ENCODE measurements around the gene CELSR2.

Gene CELSR2

DNA sequence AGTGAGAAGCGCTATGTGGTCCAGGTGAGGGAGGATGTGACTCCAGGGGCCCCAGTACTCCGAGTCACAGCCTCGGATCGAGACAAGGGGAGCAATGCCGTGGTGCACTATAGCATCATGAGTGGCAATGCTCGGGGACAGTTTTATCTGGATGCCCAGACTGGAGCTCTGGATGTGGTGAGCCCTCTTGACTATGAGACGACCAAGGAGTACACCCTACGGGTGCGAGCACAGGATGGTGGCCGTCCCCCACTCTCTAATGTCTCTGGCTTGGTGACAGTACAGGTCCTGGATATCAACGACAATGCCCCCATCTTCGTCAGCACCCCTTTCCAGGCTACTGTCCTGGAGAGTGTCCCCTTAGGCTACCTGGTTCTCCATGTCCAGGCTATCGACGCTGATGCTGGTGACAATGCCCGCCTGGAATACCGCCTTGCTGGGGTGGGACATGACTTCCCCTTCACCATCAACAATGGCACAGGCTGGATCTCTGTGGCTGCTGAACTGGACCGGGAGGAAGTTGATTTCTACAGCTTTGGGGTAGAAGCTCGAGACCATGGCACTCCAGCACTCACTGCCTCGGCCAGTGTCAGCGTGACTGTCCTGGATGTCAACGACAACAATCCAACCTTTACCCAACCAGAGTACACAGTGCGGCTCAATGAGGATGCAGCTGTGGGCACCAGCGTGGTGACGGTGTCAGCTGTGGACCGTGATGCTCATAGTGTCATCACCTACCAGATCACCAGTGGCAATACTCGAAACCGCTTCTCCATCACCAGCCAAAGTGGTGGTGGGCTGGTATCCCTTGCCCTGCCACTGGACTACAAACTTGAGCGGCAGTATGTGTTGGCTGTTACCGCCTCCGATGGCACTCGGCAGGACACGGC lies 2.2 kb downstream of the CELSR2 start:
- DNase-seq (ENCODE audit: low spot score) = no peak

DNA sequence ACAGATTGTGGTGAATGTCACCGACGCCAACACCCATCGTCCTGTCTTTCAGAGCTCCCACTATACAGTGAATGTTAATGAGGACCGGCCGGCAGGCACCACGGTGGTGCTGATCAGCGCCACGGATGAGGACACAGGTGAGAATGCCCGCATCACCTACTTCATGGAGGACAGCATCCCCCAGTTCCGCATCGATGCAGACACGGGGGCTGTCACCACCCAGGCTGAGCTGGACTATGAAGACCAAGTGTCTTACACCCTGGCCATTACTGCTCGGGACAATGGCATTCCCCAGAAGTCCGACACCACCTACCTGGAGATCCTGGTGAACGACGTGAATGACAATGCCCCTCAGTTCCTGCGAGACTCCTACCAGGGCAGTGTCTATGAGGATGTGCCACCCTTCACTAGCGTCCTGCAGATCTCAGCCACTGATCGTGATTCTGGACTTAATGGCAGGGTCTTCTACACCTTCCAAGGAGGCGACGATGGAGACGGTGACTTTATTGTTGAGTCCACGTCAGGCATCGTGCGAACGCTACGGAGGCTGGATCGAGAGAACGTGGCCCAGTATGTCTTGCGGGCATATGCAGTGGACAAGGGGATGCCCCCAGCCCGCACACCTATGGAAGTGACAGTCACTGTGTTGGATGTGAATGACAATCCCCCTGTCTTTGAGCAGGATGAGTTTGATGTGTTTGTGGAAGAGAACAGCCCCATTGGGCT lies 3.0 kb downstream of the CELSR2 start:
- no peak for DNase-seq (ENCODE audit: low spot score)

DNA sequence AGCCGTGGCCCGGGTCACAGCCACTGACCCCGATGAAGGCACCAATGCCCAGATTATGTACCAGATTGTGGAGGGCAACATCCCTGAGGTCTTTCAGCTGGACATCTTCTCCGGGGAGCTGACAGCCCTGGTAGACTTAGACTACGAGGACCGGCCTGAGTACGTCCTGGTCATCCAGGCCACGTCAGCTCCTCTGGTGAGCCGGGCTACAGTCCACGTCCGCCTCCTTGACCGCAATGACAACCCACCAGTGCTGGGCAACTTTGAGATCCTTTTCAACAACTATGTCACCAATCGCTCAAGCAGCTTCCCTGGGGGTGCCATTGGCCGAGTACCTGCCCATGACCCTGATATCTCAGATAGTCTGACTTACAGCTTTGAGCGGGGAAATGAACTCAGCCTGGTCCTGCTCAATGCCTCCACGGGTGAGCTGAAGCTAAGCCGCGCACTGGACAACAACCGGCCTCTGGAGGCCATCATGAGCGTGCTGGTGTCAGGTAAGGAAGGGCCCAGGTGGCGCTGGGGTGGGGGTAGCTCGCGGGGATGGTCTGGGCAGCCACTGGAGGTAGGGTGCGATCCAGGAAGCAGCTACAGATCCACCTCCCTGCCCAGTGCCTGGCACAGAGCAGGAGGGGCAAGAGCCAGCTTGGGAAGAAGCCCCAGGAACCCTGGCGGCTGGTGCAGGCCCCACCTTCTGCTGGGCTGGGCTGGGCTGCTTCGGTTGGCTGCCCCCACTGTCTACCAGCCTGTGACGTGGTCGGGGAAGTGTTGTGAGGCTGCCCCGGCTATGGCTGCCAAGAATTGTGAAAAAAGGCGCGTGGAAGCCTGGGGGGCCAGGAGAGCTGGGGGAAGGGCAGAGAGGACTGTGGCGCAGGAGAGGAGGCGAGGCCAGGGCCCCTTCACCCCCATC lies 3.8 kb downstream of the CELSR2 start:
- DNase-seq (ENCODE audit: low spot score) = no peak

DNA sequence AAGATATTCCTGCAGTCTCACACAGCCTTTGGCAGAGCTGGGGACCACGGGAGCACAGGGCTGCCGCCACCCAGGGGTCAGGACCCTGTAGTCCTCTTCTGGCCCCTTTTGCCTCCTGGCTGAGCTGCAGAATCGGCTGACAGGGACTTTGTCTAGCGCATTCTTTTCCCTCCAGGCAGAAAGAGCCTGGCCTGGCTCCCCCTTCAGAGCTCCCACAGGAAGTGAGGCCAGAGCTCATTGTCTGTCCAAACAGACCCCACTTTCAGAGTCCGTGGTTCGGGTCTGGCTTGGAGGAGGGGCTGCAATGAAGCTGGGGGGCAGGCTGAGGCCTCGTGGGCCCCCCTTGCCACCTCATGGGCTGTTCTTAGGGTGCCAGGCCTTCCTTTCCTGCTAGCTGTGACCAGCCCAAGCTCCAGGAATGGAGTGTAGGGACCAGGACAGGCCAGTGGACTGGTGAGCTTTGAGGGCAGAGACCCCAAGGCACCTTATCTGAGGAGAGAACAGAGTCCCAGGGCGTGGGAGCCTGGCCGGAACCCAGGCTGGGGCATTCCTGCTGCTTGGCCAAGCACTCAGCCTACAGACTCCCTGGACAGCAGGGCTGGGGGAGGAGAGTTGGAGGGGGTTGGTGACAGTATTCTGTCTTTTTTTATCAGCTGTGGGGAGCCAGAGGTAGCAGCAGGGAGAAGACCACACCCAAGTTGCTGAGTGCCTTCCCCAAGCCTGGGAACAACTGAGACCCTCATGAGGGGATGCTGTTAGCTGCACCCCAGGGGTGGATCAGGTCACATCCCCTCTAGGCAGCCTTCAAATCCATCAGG lies 4.7 kb downstream of the CELSR2 start:
- no peak for DNase-seq (ENCODE audit: low spot score)

DNA sequence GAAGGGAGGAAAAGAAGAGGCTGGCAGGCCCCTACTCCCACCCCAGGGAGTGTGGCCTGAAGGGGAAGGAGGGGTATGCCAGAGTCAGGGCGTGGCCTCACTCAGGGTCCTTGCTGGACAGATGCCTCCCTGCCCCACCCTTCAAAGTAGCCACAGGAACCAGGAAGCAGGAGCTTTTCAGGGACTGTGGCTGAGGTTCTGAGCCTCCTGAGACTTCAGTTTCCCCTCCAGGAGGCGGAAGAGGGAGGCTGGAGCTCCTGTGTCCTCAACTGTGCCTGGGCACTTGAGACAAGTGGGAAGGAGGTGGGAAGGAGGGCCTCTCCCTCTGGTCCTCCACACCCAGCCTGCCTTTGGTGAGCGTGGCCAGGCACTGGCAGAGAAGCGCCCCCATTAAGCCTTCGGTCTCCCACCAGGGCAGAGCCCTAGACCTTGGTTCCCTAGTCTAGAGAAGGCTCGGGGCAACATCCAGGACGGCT lies 5.3 kb downstream of the CELSR2 start:
- no peak for DNase-seq (ENCODE audit: low spot score)

DNA sequence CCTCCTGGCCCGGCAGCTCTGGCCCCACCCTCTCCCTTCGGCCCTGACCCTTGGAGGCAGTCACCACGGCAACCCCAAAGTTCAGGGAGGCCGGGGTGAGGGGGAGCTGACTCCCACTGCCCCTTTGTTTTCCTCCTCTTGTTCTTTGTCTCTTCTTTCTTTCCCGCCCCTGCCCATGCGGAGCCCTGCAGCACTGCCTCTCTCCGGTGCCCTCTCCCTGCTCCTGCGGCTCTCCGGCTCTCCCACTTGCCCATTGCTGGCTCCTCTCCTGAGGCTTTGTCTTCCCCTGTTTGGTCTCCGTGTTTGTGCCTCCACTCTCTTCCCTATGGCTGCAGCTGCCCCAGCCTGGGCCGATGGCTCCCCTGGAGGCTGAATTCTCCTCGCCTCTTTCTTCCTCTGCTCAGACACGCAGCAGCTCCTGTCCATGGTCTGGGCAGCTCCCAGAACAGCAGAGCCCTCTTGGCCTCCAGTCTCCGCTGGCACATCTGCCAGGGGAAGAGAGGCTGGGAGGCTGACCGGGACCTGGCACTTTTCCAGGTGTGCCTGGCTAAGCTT lies 5.8 kb downstream of the CELSR2 start:
- DNase-seq (ENCODE audit: low spot score) = no peak

DNA sequence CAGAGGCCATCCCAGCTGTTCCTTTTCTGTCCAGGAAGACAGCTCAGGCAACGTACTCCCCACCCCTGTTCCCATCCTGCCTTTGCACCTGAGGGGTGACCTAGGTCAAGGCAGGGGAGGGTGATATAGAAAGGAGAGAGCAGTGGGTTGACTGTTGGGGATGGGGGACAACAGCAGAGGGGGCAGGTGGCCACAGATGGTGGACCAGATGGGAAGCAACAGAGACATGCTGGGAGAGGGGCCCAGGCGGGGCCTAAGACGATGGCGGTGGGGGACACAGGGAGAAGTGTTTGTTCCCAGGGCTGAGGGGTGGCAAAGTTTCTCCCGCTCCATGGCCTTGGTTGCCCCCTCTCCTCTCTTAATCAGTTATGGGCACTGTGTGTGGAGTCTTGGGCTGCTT lies 6.3 kb downstream of the CELSR2 start:
- DNase-seq (ENCODE audit: low spot score) = no peak

DNA sequence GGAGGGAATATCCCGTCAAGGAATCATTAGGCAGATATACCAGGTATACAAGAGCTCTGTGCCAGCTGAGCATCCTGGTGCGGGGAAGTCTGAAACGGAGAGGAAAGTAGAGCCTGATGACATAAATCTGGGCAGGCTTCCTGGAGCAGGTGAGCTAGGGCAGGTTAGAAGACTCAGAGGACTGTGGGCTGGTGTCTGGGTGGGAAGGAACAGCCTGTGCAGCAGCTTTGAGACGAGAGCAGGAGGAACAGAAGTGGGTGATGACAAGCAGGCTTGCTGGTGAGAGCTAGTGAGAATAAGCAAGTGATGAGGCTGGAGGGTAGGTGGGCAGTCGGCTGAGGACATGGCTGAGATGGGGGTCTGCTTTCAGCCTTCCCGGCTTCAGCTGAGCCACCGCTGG lies 6.7 kb downstream of the CELSR2 start:
- DNase-seq (ENCODE audit: low spot score) = no peak

DNA sequence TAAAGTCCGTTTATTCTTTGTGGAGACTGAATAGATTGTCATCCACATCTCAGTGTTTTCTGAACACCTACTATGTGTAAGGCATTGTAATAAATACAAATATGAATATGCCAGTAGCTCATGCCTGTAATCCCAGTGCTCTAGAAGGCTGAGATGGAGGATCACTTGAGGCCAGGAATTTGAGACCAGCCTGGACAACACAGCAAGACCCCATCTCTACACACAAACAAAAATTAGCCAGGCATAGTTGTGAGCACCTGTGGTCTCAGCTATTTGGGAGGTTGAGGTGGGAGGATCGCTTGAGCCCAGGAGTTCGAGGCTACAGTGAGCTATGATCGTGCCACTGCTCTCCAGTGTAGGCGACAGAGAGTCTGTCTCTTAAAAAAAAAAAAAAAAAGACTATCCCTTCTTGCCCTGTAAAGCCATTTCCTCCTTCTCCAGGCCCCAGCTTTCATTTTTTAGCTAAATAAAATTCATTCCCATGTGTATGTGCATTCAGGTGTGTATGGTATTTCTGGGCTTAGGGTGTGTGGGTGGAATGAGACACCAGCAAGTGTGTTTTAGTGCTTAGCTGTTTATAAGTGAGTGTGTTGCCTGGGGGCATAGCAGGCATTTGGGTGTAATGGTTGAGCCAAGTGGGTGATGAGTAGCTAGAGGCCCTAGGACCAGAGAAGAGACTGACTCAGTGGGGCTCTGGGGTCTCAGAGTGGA lies 7.8 kb downstream of the CELSR2 start:
- no peak for DNase-seq (ENCODE audit: low spot score)

DNA sequence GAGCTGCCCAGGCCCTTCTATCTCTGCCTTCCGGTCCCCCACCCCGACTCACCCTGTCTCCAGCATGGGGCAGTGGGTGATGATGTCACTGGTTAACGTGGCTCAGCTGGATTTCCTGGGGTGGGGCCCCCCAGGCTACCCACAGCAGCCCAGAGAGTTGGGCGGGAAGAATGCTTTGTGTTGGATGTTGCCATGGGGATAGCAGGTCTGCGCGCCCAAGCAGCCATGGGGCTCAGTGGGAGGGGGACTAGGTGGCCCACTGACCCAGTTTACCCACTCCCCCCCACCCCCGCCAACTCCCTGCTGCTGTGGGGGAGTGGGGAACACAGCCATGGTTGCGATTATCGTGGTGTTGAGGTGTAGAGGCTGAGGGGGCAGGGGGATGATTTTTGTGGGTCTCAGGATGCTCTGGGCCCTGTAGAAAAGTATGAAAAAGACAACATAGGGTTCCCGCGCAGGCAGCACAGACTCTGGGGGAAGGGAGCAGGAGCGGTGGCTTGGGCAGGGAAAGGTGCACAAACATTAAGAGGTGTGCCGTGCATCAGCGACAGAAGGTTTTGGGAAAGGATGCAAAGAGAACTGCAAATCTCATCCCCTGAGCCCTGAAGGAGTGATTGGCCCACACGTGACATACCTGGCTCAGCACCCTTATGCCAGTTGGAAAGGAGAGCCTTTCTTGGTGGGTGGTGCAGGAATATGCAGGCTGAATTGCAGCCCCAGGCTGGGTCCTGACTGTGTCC lies 8.5 kb downstream of the CELSR2 start:
- no peak for DNase-seq (ENCODE audit: low spot score)

DNA sequence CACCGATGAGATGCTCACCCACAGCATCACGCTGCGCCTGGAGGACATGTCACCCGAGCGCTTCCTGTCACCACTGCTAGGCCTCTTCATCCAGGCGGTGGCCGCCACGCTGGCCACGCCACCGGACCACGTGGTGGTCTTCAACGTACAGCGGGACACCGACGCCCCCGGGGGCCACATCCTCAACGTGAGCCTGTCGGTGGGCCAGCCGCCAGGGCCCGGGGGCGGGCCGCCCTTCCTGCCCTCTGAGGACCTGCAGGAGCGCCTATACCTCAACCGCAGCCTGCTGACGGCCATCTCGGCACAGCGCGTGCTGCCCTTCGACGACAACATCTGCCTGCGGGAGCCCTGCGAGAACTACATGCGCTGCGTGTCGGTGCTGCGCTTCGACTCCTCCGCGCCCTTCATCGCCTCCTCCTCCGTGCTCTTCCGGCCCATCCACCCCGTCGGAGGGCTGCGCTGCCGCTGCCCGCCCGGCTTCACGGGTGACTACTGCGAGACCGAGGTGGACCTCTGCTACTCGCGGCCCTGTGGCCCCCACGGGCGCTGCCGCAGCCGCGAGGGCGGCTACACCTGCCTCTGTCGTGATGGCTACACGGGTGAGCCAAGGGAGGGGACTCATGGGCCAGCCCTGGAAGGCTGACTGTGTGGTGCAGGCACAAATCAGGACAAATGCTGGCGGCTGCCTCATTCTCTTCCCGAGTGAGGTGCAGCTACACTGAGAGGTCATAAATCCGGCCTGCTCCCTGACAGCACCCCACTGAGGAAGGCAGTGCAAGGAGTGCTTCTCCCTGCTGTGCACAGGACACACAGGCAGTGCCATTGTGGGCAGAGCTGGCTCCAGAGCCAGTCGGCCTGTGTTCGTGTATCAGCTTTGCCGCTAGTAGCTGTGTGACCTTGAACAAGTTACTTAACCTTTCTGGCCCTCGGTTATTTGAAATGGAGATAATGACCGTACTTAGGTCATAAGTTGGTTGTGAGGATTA lies 9.4 kb downstream of the CELSR2 start:
- DNase-seq (ENCODE audit: low spot score) = no peak

DNA sequence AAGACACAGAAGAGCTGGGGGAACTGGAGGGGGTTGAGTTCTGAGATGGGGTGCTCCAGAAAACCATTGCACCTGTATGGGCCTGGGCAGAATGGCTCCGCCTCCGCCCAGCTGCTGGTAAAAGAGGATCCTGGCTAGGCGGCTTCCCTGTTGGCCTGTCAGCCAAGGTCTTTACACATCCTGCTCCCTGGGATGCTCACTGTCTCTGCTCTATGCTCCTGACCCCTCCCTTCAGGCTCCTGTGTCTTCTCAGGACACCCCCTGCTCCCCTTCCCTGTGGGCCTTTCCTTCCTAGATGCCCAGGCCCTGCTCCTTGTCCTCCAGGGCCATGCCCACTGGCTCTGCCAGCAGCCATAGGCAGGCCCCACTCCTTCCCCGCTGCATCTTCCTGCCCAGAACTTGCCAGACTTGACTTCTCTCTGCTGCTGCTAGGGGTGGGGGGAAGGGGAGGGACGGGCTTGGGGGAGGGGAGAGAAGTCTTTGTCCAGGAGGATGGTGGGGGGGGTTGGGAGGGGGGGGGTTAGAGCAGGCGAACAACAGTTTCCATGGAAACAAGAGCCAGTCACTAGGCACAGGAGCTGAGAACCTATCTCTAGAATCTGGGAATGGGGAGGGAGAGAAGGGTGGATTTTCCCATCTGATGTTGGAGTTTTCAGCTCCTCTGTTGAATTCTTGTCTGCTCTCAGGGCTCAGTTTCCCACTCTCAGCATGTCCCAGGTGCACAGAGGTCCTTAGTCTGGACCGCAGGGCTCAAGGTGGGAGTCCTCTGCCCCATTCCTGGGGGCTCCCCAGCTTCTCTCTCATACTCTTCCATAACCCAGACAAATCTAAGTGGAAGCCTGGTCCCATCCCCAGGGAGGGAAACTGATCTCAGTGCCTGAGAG lies 10.6 kb downstream of the CELSR2 start:
- no peak for DNase-seq (ENCODE audit: low spot score)

DNA sequence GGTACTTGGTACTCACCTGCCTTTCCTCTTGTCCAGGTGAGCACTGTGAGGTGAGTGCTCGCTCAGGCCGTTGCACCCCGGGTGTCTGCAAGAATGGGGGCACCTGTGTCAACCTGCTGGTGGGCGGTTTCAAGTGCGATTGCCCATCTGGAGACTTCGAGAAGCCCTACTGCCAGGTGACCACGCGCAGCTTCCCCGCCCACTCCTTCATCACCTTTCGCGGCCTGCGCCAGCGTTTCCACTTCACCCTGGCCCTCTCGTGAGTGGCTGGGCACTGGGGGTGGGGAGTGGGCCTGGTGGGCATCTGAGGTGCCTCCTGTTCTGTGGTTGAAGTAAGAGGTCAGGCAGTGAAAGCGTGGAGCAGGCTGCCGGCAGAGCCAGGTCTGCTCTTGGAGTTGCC lies 11.7 kb downstream of the CELSR2 start:
- no peak for DNase-seq (ENCODE audit: low spot score)

DNA sequence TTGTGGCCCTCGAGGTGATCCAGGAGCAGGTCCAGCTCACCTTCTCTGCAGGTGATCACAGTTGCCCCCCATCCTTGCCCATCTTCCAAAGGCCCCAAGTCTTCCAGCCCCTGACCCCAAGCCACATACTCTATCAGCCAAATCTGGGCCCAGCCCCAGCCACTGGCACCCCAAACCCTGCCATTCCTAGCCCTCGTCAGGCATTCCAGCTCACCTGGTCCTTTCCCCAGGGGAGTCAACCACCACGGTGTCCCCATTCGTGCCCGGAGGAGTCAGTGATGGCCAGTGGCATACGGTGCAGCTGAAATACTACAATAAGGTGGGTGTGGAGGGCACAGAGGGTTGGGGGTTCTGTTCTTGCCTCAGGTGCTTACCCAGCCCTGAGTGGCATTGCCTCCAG lies 12.2 kb downstream of the CELSR2 start:
- no peak for DNase-seq (ENCODE audit: low spot score)

DNA sequence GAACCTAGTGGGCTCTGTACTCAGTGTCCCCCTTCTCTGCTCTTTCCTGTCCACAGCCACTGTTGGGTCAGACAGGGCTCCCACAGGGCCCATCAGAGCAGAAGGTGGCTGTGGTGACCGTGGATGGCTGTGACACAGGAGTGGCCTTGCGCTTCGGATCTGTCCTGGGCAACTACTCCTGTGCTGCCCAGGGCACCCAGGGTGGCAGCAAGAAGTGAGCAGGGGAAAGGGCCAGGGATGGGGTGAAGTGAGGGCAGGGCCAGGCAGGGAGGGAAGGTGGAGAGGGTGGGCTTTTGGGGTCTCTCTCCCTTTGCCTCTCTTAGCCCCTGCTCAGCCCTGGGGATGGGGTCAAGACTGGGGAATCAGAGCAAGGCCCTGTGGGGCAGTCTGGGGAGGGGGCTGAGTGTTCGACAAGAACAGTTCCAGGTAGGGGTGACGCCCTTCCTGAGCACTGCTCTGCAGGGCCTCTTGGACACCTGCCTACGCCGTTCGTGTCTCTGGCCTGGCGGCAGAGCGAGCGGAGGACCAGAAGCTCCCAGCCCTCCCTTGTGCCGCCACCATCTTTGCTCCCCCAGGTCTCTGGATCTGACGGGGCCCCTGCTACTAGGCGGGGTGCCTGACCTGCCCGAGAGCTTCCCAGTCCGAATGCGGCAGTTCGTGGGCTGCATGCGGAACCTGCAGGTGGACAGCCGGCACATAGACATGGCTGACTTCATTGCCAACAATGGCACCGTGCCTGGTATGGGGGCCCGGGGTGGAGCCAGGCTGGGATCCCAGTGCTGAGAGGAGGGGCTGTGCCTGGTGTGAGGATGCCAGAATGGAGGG lies 13.1 kb downstream of the CELSR2 start:
- DNase-seq (ENCODE audit: low spot score) = no peak

DNA sequence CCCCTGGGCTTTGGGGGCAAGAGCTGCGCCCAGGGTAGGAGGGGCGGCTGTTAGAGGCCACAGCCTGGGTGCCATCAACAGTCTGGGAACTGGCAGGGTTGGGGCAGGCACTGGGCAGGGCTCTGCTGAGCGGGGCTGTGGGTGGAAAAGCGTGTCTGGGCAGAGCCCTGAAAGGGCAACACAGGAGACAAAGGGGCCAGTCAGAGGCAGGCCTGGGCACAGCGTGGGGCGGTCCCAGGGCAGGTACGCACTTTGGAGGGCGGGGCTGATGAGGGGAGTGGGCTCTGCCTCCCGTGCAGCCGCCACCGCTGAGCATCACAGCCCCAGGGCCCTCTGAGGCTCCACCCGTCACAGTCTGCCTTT lies 13.9 kb downstream of the CELSR2 start:
- DNase-seq (ENCODE audit: low spot score) = no peak

Measured in SW480 (cell line).